HEK293 (cell line): ENCODE measurements around the gene CS.
A peak's percentile ranks its signal among the peaks of the same experiment; 100 is the strongest.

Source experiments
- ELK4 ChIP-seq: IDR thresholded peaks from 2 replicates; pipeline ENCODE4 v1.6.1; 2011; ENCODE audit warnings: mild to moderate bottlenecking, low read depth, low read length, borderline replicate concordance
- KLF9 ChIP-seq: fragments of 450-650 bp; formaldehyde crosslinking; IDR thresholded peaks from 2 replicates; pipeline ENCODE4 v1.5.1; 2016; ENCODE audit warnings: missing biosample characterization, missing genetic modification characterization, low read depth
- REST ChIP-seq: fragments of 450-650 bp; formaldehyde crosslinking; IDR thresholded peaks from 2 replicates; pipeline ENCODE4 v1.5.1; 2016; ENCODE audit warnings: missing biosample characterization, missing genetic modification characterization
- TCF7L2 ChIP-seq: IDR thresholded peaks from 2 replicates; pipeline ENCODE4 v1.6.1; 2011; ENCODE audit warnings: low read depth, mild to moderate bottlenecking, inconsistent platforms, low read length, moderate library complexity, borderline replicate concordance
- ZNF433 ChIP-seq: fragments of 450-650 bp; formaldehyde crosslinking; IDR thresholded peaks from 2 replicates; pipeline ENCODE4 v1.5.1; 2016; ENCODE audit warnings: missing biosample characterization, missing genetic modification characterization, low read depth
- ZNF501 ChIP-seq: fragments of 450-650 bp; formaldehyde crosslinking; IDR thresholded peaks from 2 replicates; pipeline ENCODE4 v1.5.1; 2016; ENCODE audit warnings: missing biosample characterization, missing genetic modification characterization
- ZNF513 ChIP-seq: fragments of 450-650 bp; IDR thresholded peaks from 2 replicates; pipeline ENCODE4 v1.5.1; 2018; ENCODE audit warnings: missing biosample characterization, missing genetic modification characterization
- ZNF660 ChIP-seq: fragments of 450-650 bp; IDR thresholded peaks from 2 replicates; pipeline ENCODE4 v1.5.1; 2018; ENCODE audit warnings: missing biosample characterization, mild to moderate bottlenecking, missing genetic modification characterization
- TF ChIP-seq, protein P1 (sequence below): fragments of 450-650 bp; formaldehyde crosslinking; IDR thresholded peaks from 2 replicates; pipeline ENCODE4 v1.5.1; 2016; ENCODE audit warnings: missing biosample characterization, missing genetic modification characterization
- TF ChIP-seq, protein P2 (sequence below): fragments of 450-650 bp; formaldehyde crosslinking; IDR thresholded peaks from 2 replicates; pipeline ENCODE4 v1.5.1; 2016; ENCODE audit warnings: missing biosample characterization, missing genetic modification characterization
- TF ChIP-seq, protein P3 (sequence below): fragments of 450-650 bp; formaldehyde crosslinking; IDR thresholded peaks from 2 replicates; pipeline ENCODE4 v1.5.1; 2016; ENCODE audit warnings: missing biosample characterization, missing genetic modification characterization
- TF ChIP-seq, protein P4 (sequence below): fragments of 450-650 bp; formaldehyde crosslinking; IDR thresholded peaks from 2 replicates; pipeline ENCODE4 v1.5.1; 2016; ENCODE audit warnings: missing biosample characterization, missing genetic modification characterization

GRCh38 chr12:56299308-56299852 lies 750 bp downstream of the CS start:
- no peak for TF ChIP-seq ZNF433 (tag by site-specific recombination)
- TF ChIP-seq, protein P1, sequence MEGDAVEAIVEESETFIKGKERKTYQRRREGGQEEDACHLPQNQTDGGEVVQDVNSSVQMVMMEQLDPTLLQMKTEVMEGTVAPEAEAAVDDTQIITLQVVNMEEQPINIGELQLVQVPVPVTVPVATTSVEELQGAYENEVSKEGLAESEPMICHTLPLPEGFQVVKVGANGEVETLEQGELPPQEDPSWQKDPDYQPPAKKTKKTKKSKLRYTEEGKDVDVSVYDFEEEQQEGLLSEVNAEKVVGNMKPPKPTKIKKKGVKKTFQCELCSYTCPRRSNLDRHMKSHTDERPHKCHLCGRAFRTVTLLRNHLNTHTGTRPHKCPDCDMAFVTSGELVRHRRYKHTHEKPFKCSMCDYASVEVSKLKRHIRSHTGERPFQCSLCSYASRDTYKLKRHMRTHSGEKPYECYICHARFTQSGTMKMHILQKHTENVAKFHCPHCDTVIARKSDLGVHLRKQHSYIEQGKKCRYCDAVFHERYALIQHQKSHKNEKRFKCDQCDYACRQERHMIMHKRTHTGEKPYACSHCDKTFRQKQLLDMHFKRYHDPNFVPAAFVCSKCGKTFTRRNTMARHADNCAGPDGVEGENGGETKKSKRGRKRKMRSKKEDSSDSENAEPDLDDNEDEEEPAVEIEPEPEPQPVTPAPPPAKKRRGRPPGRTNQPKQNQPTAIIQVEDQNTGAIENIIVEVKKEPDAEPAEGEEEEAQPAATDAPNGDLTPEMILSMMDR (tag by site-specific recombination): no peak
- no peak for TF ChIP-seq TCF7L2
- TF ChIP-seq ELK4: no peak
- no peak for TF ChIP-seq ZNF501 (tag by site-specific recombination)
- TF ChIP-seq REST (tag by site-specific recombination): no peak
- no peak for TF ChIP-seq ZNF513 (tag by site-specific recombination)
- TF ChIP-seq, protein P2, sequence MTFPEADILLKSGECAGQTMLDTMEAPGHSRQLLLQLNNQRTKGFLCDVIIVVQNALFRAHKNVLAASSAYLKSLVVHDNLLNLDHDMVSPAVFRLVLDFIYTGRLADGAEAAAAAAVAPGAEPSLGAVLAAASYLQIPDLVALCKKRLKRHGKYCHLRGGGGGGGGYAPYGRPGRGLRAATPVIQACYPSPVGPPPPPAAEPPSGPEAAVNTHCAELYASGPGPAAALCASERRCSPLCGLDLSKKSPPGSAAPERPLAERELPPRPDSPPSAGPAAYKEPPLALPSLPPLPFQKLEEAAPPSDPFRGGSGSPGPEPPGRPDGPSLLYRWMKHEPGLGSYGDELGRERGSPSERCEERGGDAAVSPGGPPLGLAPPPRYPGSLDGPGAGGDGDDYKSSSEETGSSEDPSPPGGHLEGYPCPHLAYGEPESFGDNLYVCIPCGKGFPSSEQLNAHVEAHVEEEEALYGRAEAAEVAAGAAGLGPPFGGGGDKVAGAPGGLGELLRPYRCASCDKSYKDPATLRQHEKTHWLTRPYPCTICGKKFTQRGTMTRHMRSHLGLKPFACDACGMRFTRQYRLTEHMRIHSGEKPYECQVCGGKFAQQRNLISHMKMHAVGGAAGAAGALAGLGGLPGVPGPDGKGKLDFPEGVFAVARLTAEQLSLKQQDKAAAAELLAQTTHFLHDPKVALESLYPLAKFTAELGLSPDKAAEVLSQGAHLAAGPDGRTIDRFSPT (tag by site-specific recombination): no peak
- TF ChIP-seq, protein P3, sequence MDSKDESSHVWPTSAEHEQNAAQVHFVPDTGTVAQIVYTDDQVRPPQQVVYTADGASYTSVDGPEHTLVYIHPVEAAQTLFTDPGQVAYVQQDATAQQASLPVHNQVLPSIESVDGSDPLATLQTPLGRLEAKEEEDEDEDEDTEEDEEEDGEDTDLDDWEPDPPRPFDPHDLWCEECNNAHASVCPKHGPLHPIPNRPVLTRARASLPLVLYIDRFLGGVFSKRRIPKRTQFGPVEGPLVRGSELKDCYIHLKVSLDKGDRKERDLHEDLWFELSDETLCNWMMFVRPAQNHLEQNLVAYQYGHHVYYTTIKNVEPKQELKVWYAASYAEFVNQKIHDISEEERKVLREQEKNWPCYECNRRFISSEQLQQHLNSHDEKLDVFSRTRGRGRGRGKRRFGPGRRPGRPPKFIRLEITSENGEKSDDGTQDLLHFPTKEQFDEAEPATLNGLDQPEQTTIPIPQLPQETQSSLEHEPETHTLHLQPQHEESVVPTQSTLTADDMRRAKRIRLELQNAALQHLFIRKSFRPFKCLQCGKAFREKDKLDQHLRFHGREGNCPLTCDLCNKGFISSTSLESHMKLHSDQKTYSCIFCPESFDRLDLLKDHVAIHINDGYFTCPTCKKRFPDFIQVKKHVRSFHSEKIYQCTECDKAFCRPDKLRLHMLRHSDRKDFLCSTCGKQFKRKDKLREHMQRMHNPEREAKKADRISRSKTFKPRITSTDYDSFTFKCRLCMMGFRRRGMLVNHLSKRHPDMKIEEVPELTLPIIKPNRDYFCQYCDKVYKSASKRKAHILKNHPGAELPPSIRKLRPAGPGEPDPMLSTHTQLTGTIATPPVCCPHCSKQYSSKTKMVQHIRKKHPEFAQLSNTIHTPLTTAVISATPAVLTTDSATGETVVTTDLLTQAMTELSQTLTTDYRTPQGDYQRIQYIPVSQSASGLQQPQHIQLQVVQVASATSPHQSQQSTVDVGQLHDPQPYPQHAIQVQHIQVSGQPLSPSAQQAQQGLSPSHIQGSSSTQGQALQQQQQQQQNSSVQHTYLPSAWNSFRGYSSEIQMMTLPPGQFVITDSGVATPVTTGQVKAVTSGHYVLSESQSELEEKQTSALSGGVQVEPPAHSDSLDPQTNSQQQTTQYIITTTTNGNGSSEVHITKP (tag by site-specific recombination): no peak
- peak; percentile 59; the same call in 1 of the 2 replicates for TF ChIP-seq ZNF660 (tag by site-specific recombination)
- TF ChIP-seq, protein P4, sequence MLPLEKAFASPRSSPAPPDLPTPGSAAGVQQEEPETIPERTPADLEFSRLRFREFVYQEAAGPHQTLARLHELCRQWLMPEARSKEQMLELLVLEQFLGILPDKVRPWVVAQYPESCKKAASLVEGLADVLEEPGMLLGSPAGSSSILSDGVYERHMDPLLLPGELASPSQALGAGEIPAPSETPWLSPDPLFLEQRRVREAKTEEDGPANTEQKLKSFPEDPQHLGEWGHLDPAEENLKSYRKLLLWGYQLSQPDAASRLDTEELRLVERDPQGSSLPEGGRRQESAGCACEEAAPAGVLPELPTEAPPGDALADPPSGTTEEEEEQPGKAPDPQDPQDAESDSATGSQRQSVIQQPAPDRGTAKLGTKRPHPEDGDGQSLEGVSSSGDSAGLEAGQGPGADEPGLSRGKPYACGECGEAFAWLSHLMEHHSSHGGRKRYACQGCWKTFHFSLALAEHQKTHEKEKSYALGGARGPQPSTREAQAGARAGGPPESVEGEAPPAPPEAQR (tag by site-specific recombination): no peak
- no peak for TF ChIP-seq KLF9
